Erythroblast (primary cell): ENCODE data around the gene PEX11G.

Experiments used
- GATA1 ChIP-seq: IDR thresholded peaks from 2 replicates; pipeline ENCODE4 v1.6.1; 2011; ENCODE audit warnings: low read depth, mild to moderate bottlenecking, control low read depth, low read length, moderate library complexity
- POLR2A ChIP-seq: IDR thresholded peaks from 2 replicates; pipeline ENCODE4 v1.6.1; 2011; ENCODE audit warnings: mild to moderate bottlenecking, low read length

GRCh38 chr19:7471696-7472615, 16.9 kb downstream of the PEX11G start:
- TF ChIP-seq POLR2A = no peak
- TF ChIP-seq GATA1 = no peak
